Tibial nerve (tissue), 3 donors: Measurements from ENCODE around the gene CRACR2A.

Source experiments
- POLR2A ChIP-seq, 2 donors: fragments of 450-650 bp; IDR thresholded peaks; one replicate each; pipeline ENCODE4 v1.6.1; 2017; ENCODE audit warnings: antibody characterized with exemption in 2 of 2, mild to moderate bottlenecking in 2 of 2, moderate library complexity in 2 of 2
- TF ChIP-seq, protein P1 (sequence below), 5 experiments: fragments of 200-600 bp in 3 of 5; fragments of 450-650 bp in 2 of 5; sonication (generic) in 3 of 5; IDR thresholded peaks; one replicate each; pipeline ENCODE4 v1.5.1; 2016 to 2019; ENCODE audit warnings: antibody characterized with exemption in 5 of 5, mild to moderate bottlenecking in 3 of 5, moderate library complexity in 2 of 5

DNA sequence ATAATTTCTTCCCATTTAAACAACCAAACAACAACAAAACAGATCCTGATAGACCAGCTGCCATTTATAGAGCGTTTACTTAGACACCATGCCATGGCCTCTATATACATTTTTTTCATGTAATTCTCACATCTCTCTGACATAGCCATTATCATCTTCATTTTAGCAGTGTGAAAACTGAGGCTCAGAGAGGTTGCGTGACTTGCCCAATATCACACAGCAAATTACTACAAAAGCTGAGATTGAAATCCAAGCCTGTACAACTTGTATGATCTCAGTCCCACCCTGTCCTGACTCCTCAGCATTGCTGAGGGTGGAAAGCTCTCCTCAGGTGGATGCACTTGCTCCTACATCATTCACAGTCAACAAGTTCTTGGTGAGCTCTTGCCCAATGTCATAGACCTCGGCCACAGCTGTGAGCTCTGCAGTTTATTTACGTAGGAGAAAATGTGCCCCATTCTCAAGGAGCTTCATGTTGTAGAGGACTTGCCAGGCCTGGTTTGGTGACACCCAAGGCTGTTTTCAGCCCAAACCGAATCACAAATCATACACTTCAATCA is 55.5 kb downstream of the CRACR2A start:
- TF ChIP-seq POLR2A (IDR thresholded peaks at IDR 0.05), result no peak
- TF ChIP-seq, protein P1, sequence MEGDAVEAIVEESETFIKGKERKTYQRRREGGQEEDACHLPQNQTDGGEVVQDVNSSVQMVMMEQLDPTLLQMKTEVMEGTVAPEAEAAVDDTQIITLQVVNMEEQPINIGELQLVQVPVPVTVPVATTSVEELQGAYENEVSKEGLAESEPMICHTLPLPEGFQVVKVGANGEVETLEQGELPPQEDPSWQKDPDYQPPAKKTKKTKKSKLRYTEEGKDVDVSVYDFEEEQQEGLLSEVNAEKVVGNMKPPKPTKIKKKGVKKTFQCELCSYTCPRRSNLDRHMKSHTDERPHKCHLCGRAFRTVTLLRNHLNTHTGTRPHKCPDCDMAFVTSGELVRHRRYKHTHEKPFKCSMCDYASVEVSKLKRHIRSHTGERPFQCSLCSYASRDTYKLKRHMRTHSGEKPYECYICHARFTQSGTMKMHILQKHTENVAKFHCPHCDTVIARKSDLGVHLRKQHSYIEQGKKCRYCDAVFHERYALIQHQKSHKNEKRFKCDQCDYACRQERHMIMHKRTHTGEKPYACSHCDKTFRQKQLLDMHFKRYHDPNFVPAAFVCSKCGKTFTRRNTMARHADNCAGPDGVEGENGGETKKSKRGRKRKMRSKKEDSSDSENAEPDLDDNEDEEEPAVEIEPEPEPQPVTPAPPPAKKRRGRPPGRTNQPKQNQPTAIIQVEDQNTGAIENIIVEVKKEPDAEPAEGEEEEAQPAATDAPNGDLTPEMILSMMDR (IDR thresholded peaks at IDR 0.05), result no peak
